ENCODE measurements around the gene INHBA. TPM values are rescaled to one million over a fixed set of nuclear protein-coding genes. Genes with fewer than 3 reads are reported as not detected.

INHBA gene
- total and polyA plus RNA-seq, 2 donors = 0.14 to 0.64 TPM

GRCh38 chr7:41641011-41641664 is 61.8 kb downstream of the INHBA start:
- Histone ChIP-seq H3K27ac (ENCODE audit: low read depth in 1 of 2, low read length in 1 of 2) (no peak overlapping the region), H3K9me3 (ENCODE audit: control insufficient read depth in 2 of 2, insufficient read depth in 1 of 2, low read length in 1 of 2) (no peaks in the 10 kb centered on the region), H3K36me3 (ENCODE audit: control insufficient read depth in 2 of 2, insufficient read depth in 2 of 2, low read length in 1 of 2) (no peaks in the 10 kb centered on the region), H3K4me3 (ENCODE audit: low read length in 2 of 2) (no peak overlapping the region), H3K4me1 (ENCODE audit: control insufficient read depth in 2 of 2, insufficient read depth in 2 of 2, low read length in 2 of 2) (no peaks in the 10 kb centered on the region), H3K27me3 (ENCODE audit: control insufficient read depth in 2 of 2, insufficient read depth in 1 of 2, low read length in 1 of 2) (no peaks in the 10 kb centered on the region)
- no peak for DNase-seq (ENCODE audit: low read depth in 6 of 9, low spot score in 9 of 9)
- 94% methylated on average over 6 of the region's 6 CpGs for WGBS

- no peaks in the 10 kb centered on the region for H3K4me1 ChIP-seq (ENCODE audit: control insufficient read depth in 2 of 2, insufficient read depth in 2 of 2, low read length in 2 of 2)
- H3K36me3 ChIP-seq (ENCODE audit: control insufficient read depth in 2 of 2, insufficient read depth in 2 of 2, low read length in 1 of 2) = no peaks in the 10 kb centered on the region
- DNase-seq (ENCODE audit: low read depth in 6 of 9, low spot score in 9 of 9) = no peak
- H3K27ac ChIP-seq (ENCODE audit: low read depth in 1 of 2, low read length in 1 of 2) = no peak overlapping the region
- H3K4me3 ChIP-seq (ENCODE audit: low read length in 2 of 2) = no peak overlapping the region
- H3K27me3 ChIP-seq (ENCODE audit: control insufficient read depth in 2 of 2, insufficient read depth in 1 of 2, low read length in 1 of 2) = no peaks in the 10 kb centered on the region
- no peaks in the 10 kb centered on the region for H3K9me3 ChIP-seq (ENCODE audit: control insufficient read depth in 2 of 2, insufficient read depth in 1 of 2, low read length in 1 of 2)
- WGBS = 97% methylated on average over 8 of the region's 8 CpGs
Observed at GRCh38 chr7:41640487-41640886, 62.4 kb downstream of the INHBA start.

GRCh38 chr7:41637049-41637448 is 65.8 kb downstream of the INHBA start:
- no peak for DNase-seq (ENCODE audit: low read depth in 6 of 9, low spot score in 9 of 9)
- no peak overlapping the region for H3K4me3 ChIP-seq (ENCODE audit: low read length in 2 of 2)
- H3K4me1 ChIP-seq (ENCODE audit: control insufficient read depth in 2 of 2, insufficient read depth in 2 of 2, low read length in 2 of 2) = no peaks in the 10 kb centered on the region
- no peak overlapping the region for H3K27ac ChIP-seq (ENCODE audit: low read depth in 1 of 2, low read length in 1 of 2)
- no peaks in the 10 kb centered on the region for H3K27me3 ChIP-seq (ENCODE audit: control insufficient read depth in 2 of 2, insufficient read depth in 1 of 2, low read length in 1 of 2)
- H3K36me3 ChIP-seq (ENCODE audit: control insufficient read depth in 2 of 2, insufficient read depth in 2 of 2, low read length in 1 of 2) = no peaks in the 10 kb centered on the region
- H3K9me3 ChIP-seq (ENCODE audit: control insufficient read depth in 2 of 2, insufficient read depth in 1 of 2, low read length in 1 of 2) = no peaks in the 10 kb centered on the region
